ENCODE data around the gene CFAP65. TPM values are rescaled to one million over a fixed set of nuclear protein-coding genes. Genes with fewer than 3 reads are reported as not detected.

CFAP65 gene
- total and polyA plus RNA-seq, 9 of the 15 experiments (the other 6 are each of a cell fraction or from before 2014, with no cell fraction given): not detected

- FAIRE-seq: peak; percentile 78
- peak; percentile 73 to 83 (median 75) for DNase-seq (ENCODE audit: extremely low read depth in 1 of 4, low spot score in 3 of 4)
- intact Hi-C loops (cut with micrococcal nuclease): loop anchor here (5.0 kb wide), 1 partner anchor 103 kb away; no protein-coding TSS in a partner anchor
- peak overlapping the region; percentile 81 for H2AFZ ChIP-seq (ENCODE audit: low read depth, low read length)
- no peaks in the 10 kb centered on the region for H3K36me3 ChIP-seq (ENCODE audit: control insufficient read depth, insufficient read depth, low read length)
- no peaks in the 10 kb centered on the region for H3K9me1 ChIP-seq (ENCODE audit: control insufficient read depth, insufficient read depth, low read length)
- no peaks in the 10 kb centered on the region for H3K79me2 ChIP-seq (ENCODE audit: control insufficient read depth, insufficient read depth, low read length)
- POLR2A ChIA-PET: interaction anchor here (0.6 to 0.7 kb wide), 2 partner anchors 98 to 809 kb away, joined by 3 read pairs; no protein-coding TSS in a partner anchor
- CTCF ChIA-PET (ENCODE audit: low intra/inter-chr PET ratio): interaction anchor here (0.6 to 1.4 kb wide), 3 partner anchors 18 to 102 kb away, joined by 3 to 4 read pairs (median 4); no protein-coding TSS in a partner anchor
- H3K4me1 ChIP-seq (replicated peaks in 1 of 2; ENCODE audit: control insufficient read depth in 2 of 2, insufficient read depth in 2 of 2, low read length in 2 of 2): peaks cover 0 to 16% of the 10 kb centered on the region in 2 experiments; a peak in 3 of 5 replicates
- in situ Hi-C loops (cut with MboI): no loop called here
- H3K9ac ChIP-seq (ENCODE audit: insufficient read depth in 1 of 2, low read depth in 2 of 2, low read length in 2 of 2): peak overlapping the region in 1 of 2 experiments; percentile 37; a peak in 1 of 4 replicates
- BruUV-seq (replicated peaks): no TSS peak
- 2% methylated on average over 16 of the region's 39 CpGs for WGBS (ENCODE audit: insufficient coverage, low coverage, missing lambda C conversion rate)
- H3K27ac ChIP-seq (ENCODE audit: extremely low read depth, low read depth, low read length): no peak overlapping the region
- peak overlapping the region; percentile 79 for H3K4me2 ChIP-seq (ENCODE audit: insufficient read depth, low read length)
- no peak overlapping the region for H3K4me3 ChIP-seq
- H3K27me3 ChIP-seq (ENCODE audit: control insufficient read depth in 2 of 2, insufficient read depth in 2 of 2, low read length in 2 of 2): peaks cover 0 to 16% of the 10 kb centered on the region in 2 experiments; a peak in 2 of 5 replicates
- no peaks in the 10 kb centered on the region for H4K20me1 ChIP-seq (replicated peaks; ENCODE audit: control insufficient read depth, insufficient read depth, low read length)
- ATAC-seq: peak; percentile 100
- no peaks in the 10 kb centered on the region for H3K9me3 ChIP-seq (replicated peaks; ENCODE audit: control insufficient read depth, insufficient read depth, low read depth, low read length)
- TF ChIP-seq LCOR (CRISPR knock-in tag; IDR thresholded peaks at IDR 0.05) (no peak), KDM2B (CRISPR knock-in tag; IDR thresholded peaks at IDR 0.05) (no peak), CBFB (CRISPR knock-in tag; IDR thresholded peaks at IDR 0.05) (peak; percentile 55; the same call in 1 of the 2 replicates), ESRRB (CRISPR knock-in tag; IDR thresholded peaks at IDR 0.05; ENCODE audit: borderline replicate concordance) (no peak), DPF2 (IDR thresholded peaks at IDR 0.05) (no peak), ARNT (IDR thresholded peaks at IDR 0.05) (no peak), CREB1 (IDR thresholded peaks at IDR 0.05) (no peak), CREB1 (CRISPR knock-in tag; IDR thresholded peaks at IDR 0.05) (peak; percentile 34; the same call in 1 of the 2 replicates), SMC3 (conservative IDR thresholded peaks at IDR 0.05; ENCODE audit: insufficient read depth, low read depth, low read length) (peak; percentile 52), ZBTB33 (CRISPR knock-in tag; IDR thresholded peaks at IDR 0.05) (peak; percentile 55)
- TF ChIP-seq, protein P1, sequence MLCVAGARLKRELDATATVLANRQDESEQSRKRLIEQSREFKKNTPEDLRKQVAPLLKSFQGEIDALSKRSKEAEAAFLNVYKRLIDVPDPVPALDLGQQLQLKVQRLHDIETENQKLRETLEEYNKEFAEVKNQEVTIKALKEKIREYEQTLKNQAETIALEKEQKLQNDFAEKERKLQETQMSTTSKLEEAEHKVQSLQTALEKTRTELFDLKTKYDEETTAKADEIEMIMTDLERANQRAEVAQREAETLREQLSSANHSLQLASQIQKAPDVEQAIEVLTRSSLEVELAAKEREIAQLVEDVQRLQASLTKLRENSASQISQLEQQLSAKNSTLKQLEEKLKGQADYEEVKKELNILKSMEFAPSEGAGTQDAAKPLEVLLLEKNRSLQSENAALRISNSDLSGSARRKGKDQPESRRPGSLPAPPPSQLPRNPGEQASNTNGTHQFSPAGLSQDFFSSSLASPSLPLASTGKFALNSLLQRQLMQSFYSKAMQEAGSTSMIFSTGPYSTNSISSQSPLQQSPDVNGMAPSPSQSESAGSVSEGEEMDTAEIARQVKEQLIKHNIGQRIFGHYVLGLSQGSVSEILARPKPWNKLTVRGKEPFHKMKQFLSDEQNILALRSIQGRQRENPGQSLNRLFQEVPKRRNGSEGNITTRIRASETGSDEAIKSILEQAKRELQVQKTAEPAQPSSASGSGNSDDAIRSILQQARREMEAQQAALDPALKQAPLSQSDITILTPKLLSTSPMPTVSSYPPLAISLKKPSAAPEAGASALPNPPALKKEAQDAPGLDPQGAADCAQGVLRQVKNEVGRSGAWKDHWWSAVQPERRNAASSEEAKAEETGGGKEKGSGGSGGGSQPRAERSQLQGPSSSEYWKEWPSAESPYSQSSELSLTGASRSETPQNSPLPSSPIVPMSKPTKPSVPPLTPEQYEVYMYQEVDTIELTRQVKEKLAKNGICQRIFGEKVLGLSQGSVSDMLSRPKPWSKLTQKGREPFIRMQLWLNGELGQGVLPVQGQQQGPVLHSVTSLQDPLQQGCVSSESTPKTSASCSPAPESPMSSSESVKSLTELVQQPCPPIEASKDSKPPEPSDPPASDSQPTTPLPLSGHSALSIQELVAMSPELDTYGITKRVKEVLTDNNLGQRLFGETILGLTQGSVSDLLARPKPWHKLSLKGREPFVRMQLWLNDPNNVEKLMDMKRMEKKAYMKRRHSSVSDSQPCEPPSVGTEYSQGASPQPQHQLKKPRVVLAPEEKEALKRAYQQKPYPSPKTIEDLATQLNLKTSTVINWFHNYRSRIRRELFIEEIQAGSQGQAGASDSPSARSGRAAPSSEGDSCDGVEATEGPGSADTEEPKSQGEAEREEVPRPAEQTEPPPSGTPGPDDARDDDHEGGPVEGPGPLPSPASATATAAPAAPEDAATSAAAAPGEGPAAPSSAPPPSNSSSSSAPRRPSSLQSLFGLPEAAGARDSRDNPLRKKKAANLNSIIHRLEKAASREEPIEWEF (CRISPR knock-in tag; IDR thresholded peaks at IDR 0.05): no peak
- TF ChIP-seq, protein P2, sequence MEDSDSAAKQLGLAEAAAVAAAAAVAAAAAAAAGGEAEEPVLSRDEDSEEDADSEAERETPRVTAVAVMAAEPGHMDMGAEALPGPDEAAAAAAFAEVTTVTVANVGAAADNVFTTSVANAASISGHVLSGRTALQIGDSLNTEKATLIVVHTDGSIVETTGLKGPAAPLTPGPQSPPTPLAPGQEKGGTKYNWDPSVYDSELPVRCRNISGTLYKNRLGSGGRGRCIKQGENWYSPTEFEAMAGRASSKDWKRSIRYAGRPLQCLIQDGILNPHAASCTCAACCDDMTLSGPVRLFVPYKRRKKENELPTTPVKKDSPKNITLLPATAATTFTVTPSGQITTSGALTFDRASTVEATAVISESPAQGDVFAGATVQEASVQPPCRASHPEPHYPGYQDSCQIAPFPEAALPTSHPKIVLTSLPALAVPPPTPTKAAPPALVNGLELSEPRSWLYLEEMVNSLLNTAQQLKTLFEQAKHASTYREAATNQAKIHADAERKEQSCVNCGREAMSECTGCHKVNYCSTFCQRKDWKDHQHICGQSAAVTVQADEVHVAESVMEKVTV (CRISPR knock-in tag; IDR thresholded peaks at IDR 0.05): peak; percentile 40
Observed at GRCh38 chr2:218979846-218980734, 61.2 kb downstream of the CFAP65 start.

Data from K562 (cell line).